ENCODE measurements around the gene THTPA.

Gene THTPA

GRCh38 chr14:23551266-23552028 is 4.6 kb upstream of the THTPA start, which contains the start of gene ZFHX2:
TSS of gene ZFHX2 (minus strand) at chr14:23551765. CDS start at chr14:23535325, 16,440 bp downstream.
- DNase-seq (ENCODE audit: low spot score) = peak; percentile 89

- no peak for DNase-seq (ENCODE audit: low spot score)
These were observed 564 bp upstream of the THTPA start for GRCh38 chr14:23555533-23555881.

GRCh38 chr14:23556700-23557440 is 799 bp downstream of the THTPA start:
- DNase-seq (ENCODE audit: low spot score) = no peak

GRCh38 chr14:23557521-23557920 is 1.4 kb downstream of the THTPA start:
- no peak for DNase-seq (ENCODE audit: low spot score)

- no peak for DNase-seq (ENCODE audit: low spot score)
These were observed 1.9 kb downstream of the THTPA start for GRCh38 chr14:23557946-23558345.

- DNase-seq (ENCODE audit: low spot score) = no peak
These were observed 2.4 kb downstream of the THTPA start for GRCh38 chr14:23558346-23559009.

- peak; percentile 55 for DNase-seq (ENCODE audit: low spot score)
These were observed 3.2 kb downstream of the THTPA start for GRCh38 chr14:23559010-23559925.

GRCh38 chr14:23559926-23560520 is 4.0 kb downstream of the THTPA start:
- DNase-seq (ENCODE audit: low spot score) = no peak

GRCh38 chr14:23561259-23561658 is 5.2 kb downstream of the THTPA start:
- no peak for DNase-seq (ENCODE audit: low spot score)

- no peak for DNase-seq (ENCODE audit: low spot score)
These were observed 6.1 kb downstream of the THTPA start for GRCh38 chr14:23561873-23562821.

- DNase-seq (ENCODE audit: low spot score) = no peak
These were observed 6.9 kb downstream of the THTPA start for GRCh38 chr14:23562822-23563472.

- DNase-seq (ENCODE audit: low spot score) = no peak
These were observed 7.6 kb downstream of the THTPA start for GRCh38 chr14:23563473-23564180.

GRCh38 chr14:23564181-23564812 is 8.2 kb downstream of the THTPA start:
- no peak for DNase-seq (ENCODE audit: low spot score)

GRCh38 chr14:23564876-23565275 is 8.8 kb downstream of the THTPA start:
- DNase-seq (ENCODE audit: low spot score) = no peak

- no peak for DNase-seq (ENCODE audit: low spot score)
These were observed 9.6 kb downstream of the THTPA start for GRCh38 chr14:23565626-23566025.

GRCh38 chr14:23566112-23566777 is 10.2 kb downstream of the THTPA start:
- no peak for DNase-seq (ENCODE audit: low spot score)

- DNase-seq (ENCODE audit: low spot score) = no peak
These were observed 10.7 kb downstream of the THTPA start for GRCh38 chr14:23566778-23567185.
